Measurements from ENCODE around the gene HHIPL1. TPM values are rescaled to one million over a fixed set of nuclear protein-coding genes. Genes with fewer than 3 reads are reported as not detected.

HHIPL1 gene
- total RNA-seq, 1 experiment from 2014 or later, result 2.6 TPM

- H3K9me3 Mint-ChIP-seq, result no peaks in the 10 kb centered on the region
- no peak overlapping the region for H3K14ac ChIP-seq (ENCODE audit: insufficient read depth, low read length)
These were observed 17.8 kb upstream of the HHIPL1 start for GRCh38 chr14:99627100-99627499.

More at GRCh38 chr14:99627100-99627499, 17.8 kb upstream of the HHIPL1 start:
- H2BK5ac ChIP-seq (ENCODE audit: insufficient read length, low read length), result no peak overlapping the region
- no peak overlapping the region for H2BK120ac ChIP-seq (ENCODE audit: low read depth, low read length, poor library complexity, severe bottlenecking)
- no peak overlapping the region for H3K27ac ChIP-seq (ENCODE audit: insufficient read length, low read depth, low read length)
- H2BK15ac ChIP-seq (ENCODE audit: low read depth, low read length), result no peak overlapping the region
- no peak overlapping the region for H2BK12ac ChIP-seq (ENCODE audit: insufficient read length, low read depth, low read length)
- no peak overlapping the region for H3T11ph ChIP-seq (ENCODE audit: low read length)
- DNase-seq, result no peak
- H3K27me3 ChIP-seq (ENCODE audit: insufficient read depth, low read length), result no peaks in the 10 kb centered on the region
- H3K27me3 Mint-ChIP-seq (ENCODE audit: low read depth), result no peaks in the 10 kb centered on the region; the same call in none of the 2 replicates
- H3K9ac ChIP-seq (ENCODE audit: extremely low read depth, insufficient read length, low read length), result no peak overlapping the region
- H3K23me2 ChIP-seq (ENCODE audit: insufficient read length, low read depth, low read length, poor library complexity, severe bottlenecking), result no peaks in the 10 kb centered on the region
- H3K4me1 Mint-ChIP-seq, result peaks cover 10 to 23% of the 10 kb centered on the region in 2 experiments
- H3K27ac Mint-ChIP-seq, result no peak overlapping the region
- no peak overlapping the region for H2BK20ac ChIP-seq (ENCODE audit: low read depth, low read length, poor library complexity, severe bottlenecking)
- TF ChIP-seq, protein P1, sequence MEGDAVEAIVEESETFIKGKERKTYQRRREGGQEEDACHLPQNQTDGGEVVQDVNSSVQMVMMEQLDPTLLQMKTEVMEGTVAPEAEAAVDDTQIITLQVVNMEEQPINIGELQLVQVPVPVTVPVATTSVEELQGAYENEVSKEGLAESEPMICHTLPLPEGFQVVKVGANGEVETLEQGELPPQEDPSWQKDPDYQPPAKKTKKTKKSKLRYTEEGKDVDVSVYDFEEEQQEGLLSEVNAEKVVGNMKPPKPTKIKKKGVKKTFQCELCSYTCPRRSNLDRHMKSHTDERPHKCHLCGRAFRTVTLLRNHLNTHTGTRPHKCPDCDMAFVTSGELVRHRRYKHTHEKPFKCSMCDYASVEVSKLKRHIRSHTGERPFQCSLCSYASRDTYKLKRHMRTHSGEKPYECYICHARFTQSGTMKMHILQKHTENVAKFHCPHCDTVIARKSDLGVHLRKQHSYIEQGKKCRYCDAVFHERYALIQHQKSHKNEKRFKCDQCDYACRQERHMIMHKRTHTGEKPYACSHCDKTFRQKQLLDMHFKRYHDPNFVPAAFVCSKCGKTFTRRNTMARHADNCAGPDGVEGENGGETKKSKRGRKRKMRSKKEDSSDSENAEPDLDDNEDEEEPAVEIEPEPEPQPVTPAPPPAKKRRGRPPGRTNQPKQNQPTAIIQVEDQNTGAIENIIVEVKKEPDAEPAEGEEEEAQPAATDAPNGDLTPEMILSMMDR (conservative IDR thresholded peaks at IDR 0.05), result no peak
- H3K56ac ChIP-seq (ENCODE audit: insufficient read length, low read depth, low read length), result no peak overlapping the region
- H4K8ac ChIP-seq (replicated peaks; ENCODE audit: insufficient read length, low read depth, low read length), result no peak overlapping the region
- no peaks in the 10 kb centered on the region for H3K79me2 ChIP-seq (ENCODE audit: insufficient read depth, low read length)
- no peak overlapping the region for H3K4me2 ChIP-seq (ENCODE audit: insufficient read depth, insufficient read length, low read length)
- no peak overlapping the region for H3K23ac ChIP-seq (ENCODE audit: insufficient read length, low read depth, low read length)
- no peaks in the 10 kb centered on the region; a peak in 1 of 7 replicates for H3K36me3 Mint-ChIP-seq (ENCODE audit: insufficient read depth in 1 of 3, low read depth in 3 of 3)
- H2AFZ ChIP-seq (ENCODE audit: low read length), result no peak overlapping the region
- no peak overlapping the region for H3K4ac ChIP-seq (ENCODE audit: low read depth, low read length)
- no peak overlapping the region for H4K5ac ChIP-seq (ENCODE audit: insufficient read length, low read depth, low read length)
- H3K79me1 ChIP-seq (ENCODE audit: insufficient read depth, low read depth, low read length, poor library complexity, severe bottlenecking), result no peaks in the 10 kb centered on the region
- H2AK5ac ChIP-seq (ENCODE audit: insufficient read length, low read length), result no peak overlapping the region
- no peaks in the 10 kb centered on the region for H4K20me1 ChIP-seq (ENCODE audit: control insufficient read depth, insufficient read depth, insufficient read length)
- no peak overlapping the region for H3K4me3 Mint-ChIP-seq
- WGBS (ENCODE audit: extremely low coverage, insufficient read length, low lambda C conversion rate), result no CpG with 5 or more reads among the region's 2 CpGs
- H3K18ac ChIP-seq (ENCODE audit: insufficient read length, low read depth, low read length), result no peak overlapping the region
- peaks cover 2% of the 10 kb centered on the region; the same call in 1 of the 2 replicates for H3K4me1 ChIP-seq (ENCODE audit: insufficient read depth, low read length)
- no peaks in the 10 kb centered on the region for H3K9me3 ChIP-seq (ENCODE audit: control insufficient read depth, low read depth, low read length)
- H4K91ac ChIP-seq (ENCODE audit: insufficient read length, low read depth, low read length), result no peak overlapping the region

Data from H9 (cell line).